GM12873 (cell line): ENCODE measurements around the gene SLC25A31.

Experiments used
- CTCF ChIP-seq: IDR thresholded peaks from 2 replicates; pipeline ENCODE4 v1.5.1; 2012; ENCODE audit warnings: low read depth, mild to moderate bottlenecking, moderate library complexity, low read length, control low read depth; ENCODE audit not compliant: insufficient read depth; ENCODE audit errors: missing control alignments

Gene SLC25A31

GRCh38 chr4:127731406-127731805 is 1.2 kb downstream of the SLC25A31 start:
- TF ChIP-seq CTCF, result no peak

- peak; percentile 43 for TF ChIP-seq CTCF
These were observed 2.6 kb downstream of the SLC25A31 start for GRCh38 chr4:127732623-127733328.

GRCh38 chr4:127734976-127735375 is 4.8 kb downstream of the SLC25A31 start:
- TF ChIP-seq CTCF, result no peak

- TF ChIP-seq CTCF, result no peak
These were observed 7.1 kb downstream of the SLC25A31 start for GRCh38 chr4:127737295-127737694.

GRCh38 chr4:127741247-127741646 is 11.0 kb downstream of the SLC25A31 start:
- no peak for TF ChIP-seq CTCF

GRCh38 chr4:127747883-127748282 is 17.7 kb downstream of the SLC25A31 start:
- no peak for TF ChIP-seq CTCF

- no peak for TF ChIP-seq CTCF
These were observed 18.8 kb downstream of the SLC25A31 start for GRCh38 chr4:127748957-127749356.
